ENCODE data around the gene CXorf58.
"Not testable (repeated sequence)": the region's sequence is repeated elsewhere in the genome, so short reads cannot be mapped to it uniquely, and the experiment has no call there.

The CXorf58 gene, protein sequence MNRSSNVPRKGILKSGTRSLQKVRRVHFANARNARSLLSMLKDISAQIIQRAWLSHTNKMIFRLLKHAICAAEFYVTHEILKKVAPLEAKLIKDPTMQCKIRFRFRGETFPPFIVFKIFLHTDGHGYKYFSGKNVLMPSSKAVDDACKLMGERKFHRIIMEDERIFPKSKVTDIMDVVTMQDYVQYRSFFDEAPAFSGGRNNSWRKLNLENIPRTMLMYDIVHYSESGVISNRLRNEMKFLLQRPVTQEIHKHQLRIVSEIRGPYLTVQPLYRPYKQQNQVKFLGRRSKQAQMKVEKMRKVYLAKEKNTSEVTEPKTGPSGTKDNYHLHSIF

GRCh38 chrX:23907498-23908218 lies at the start of gene CXorf58, which contains the start of gene APOO:
CXorf58 (plus strand) TSS chrX:23908006; CDS start chrX:23910303, 2,297 bp downstream.
APOO (minus strand) TSS chrX:23907938; CDS start chrX:23907702, 236 bp downstream.
- no peaks in the 10 kb centered on the region for H3K27me3 Mint-ChIP-seq
- no peaks in the 10 kb centered on the region for H3K9me3 Mint-ChIP-seq (ENCODE audit: low read depth)
- peaks cover 17% of the 10 kb centered on the region for H3K4me1 Mint-ChIP-seq (ENCODE audit: low read depth)
- peak within 1 kb of the TSS; percentile 86 for H3K27ac Mint-ChIP-seq
- H3K4me3 Mint-ChIP-seq: peak within 1 kb of the TSS; percentile 82
- no peaks in the 10 kb centered on the region for H3K36me3 Mint-ChIP-seq

DNA sequence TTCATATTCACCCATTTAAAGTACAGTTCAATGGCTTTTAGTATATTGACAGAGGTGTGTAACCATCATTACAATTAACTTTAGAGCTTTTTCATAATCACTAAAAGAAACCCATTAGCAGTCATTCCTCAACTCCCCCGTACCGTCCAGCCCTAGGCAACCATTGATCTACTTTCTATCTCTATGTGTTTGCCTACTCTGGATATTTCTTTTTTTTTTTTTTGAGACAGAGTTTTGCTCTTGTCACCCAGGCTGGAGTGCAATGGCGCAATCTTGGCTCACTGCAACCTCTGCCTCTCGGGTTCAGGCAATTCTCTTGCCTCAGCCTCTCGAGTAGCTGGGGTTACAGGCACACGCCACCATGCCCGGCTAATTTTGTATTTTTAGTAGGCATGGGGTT lies 48.6 kb upstream of the CXorf58 start:
- not testable (repeated sequence) for H3K36me3 Mint-ChIP-seq; H3K4me3 Mint-ChIP-seq; H3K27me3 Mint-ChIP-seq; H3K9me3 Mint-ChIP-seq (ENCODE audit: low read depth); H3K4me1 Mint-ChIP-seq (ENCODE audit: low read depth); H3K27ac Mint-ChIP-seq

DNA sequence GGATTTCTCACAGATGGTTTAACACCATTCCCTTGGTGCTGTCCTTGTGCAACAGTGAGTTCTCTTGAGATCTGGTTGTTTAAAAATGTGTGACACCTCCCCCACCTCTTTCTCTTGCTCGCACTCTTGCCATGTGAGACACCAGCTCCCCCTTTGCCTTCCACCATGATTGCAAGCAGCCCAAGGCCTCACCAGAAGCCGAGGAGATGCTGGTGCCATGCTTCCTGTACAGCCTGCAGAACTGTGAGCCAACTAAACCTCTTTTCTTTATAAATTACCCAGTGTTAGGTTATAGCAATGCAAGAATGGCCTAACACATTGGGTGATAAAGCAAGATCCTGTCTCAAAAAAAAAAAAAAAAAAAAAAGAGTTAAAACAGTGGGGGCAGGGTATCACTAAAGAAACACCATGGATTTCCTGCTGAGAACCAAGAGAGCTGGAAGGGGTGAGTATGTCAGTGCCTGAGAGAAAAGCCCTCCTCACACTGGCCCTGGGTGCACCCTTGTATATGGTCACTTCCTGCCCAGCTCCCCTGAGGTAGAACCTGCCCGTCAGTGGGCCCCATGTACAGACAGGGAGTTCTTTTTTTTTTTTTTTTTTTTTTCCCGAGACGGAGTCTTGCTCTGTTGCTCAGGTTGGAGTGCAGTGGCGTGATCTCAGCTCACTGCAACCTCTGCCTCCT lies 46.5 kb upstream of the CXorf58 start:
- no peak overlapping the region for H3K27ac Mint-ChIP-seq
- H3K9me3 Mint-ChIP-seq (ENCODE audit: low read depth): no peaks in the 10 kb centered on the region
- peaks cover 7% of the 10 kb centered on the region for H3K36me3 Mint-ChIP-seq
- H3K4me3 Mint-ChIP-seq: no peak overlapping the region
- no peaks in the 10 kb centered on the region for H3K27me3 Mint-ChIP-seq
- peaks cover 1% of the 10 kb centered on the region for H3K4me1 Mint-ChIP-seq (ENCODE audit: low read depth)

DNA sequence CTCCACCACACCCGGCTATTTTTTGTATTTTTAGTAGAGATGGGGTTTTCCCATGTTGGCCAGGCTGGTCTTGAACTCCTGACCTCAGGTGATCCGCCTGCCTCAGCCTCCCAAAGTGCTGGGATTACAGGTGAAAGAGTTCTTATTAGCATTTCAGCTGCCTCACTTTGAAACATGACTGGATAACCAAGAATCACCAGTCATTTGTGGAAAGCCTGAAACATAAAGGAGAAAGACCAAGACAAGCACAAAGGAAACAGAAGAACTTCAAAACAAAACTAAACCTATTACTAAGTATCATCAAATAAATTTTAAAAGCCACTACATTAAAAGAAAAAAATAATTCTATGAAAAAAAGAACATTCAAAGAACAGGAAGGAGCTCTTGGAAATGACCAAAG lies 45.9 kb upstream of the CXorf58 start:
- H3K4me3 Mint-ChIP-seq; H3K36me3 Mint-ChIP-seq; H3K4me1 Mint-ChIP-seq (ENCODE audit: low read depth); H3K9me3 Mint-ChIP-seq (ENCODE audit: low read depth); H3K27me3 Mint-ChIP-seq; H3K27ac Mint-ChIP-seq: not testable (repeated sequence)

- Mint-ChIP-seq H3K9me3 (ENCODE audit: low read depth) (no peaks in the 10 kb centered on the region), H3K27me3 (no peaks in the 10 kb centered on the region), H3K36me3 (peaks cover 7% of the 10 kb centered on the region), H3K4me3 (no peak overlapping the region), H3K4me1 (ENCODE audit: low read depth) (peaks cover 1% of the 10 kb centered on the region), H3K27ac (no peak overlapping the region)
These were observed 43.0 kb upstream of the CXorf58 start for GRCh38 chrX:23864742-23865326.

GRCh38 chrX:23870041-23870440 lies 37.8 kb upstream of the CXorf58 start:
- Mint-ChIP-seq H3K4me1 (ENCODE audit: low read depth) (no peaks in the 10 kb centered on the region), H3K36me3 (peaks cover 8% of the 10 kb centered on the region), H3K4me3 (no peak overlapping the region), H3K27ac (no peak overlapping the region), H3K9me3 (ENCODE audit: low read depth) (no peaks in the 10 kb centered on the region), H3K27me3 (no peaks in the 10 kb centered on the region)

DNA sequence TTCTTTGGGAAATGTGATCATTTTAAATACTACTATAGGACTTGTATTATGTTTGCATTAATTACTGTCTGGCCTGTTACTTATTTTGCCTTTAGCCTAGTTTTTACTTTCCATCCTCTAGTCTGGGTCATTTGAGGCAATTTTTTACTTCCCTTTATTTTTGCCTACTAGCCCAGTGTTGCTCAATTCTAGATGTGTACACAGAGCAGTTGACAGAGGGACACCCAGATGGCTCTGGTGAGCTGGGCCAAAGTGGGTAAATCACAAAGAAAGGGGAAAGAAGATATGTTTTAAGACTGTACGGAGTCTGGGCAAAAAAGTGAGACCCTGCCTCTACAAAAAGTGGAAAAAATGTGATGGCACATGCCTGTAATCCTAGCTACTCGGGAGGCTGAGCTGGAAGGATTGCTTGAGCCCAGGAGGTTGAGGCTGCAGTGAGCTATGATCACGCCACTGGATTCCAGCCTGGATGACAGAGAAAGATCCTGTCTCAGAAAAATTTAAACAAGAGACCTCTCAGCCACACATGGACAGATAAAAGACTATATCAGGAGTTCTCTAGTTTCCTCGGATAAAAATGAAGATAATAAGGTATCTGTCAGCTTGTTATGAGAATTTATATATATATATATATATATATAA lies 35.8 kb upstream of the CXorf58 start:
- H3K27ac Mint-ChIP-seq: no peak overlapping the region

DNA sequence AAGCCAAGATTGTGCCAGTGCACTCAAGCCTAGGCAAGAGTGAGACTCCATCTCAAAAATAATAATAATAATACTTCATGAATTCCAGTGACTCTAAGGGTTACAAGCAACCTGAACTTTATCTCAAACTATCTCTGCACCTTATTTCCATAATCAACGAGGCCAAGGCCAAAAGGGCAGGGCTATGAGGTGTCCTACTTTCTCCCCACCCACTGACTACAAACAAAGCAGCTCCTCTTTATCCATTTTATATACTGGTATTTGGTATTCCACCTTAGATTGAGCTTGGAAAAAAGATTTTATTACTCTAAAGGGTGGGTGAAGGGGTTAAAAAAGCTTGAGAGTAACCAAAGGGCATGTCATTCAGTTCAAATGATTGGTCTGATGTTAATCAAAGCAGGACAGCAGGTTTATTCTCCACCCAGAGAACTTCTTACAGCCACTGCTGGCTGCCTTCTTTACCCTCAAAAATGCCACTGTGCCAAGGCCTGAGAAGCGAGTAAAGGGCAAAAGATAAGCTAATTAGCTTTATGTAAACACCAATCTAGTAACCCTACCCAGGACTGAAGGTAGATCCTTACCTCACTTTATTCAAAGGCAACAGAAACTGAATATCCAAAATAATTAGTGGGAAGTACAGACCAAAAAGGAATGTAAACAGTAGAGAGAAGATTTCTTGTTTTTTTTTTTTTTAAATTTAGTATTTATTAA lies 28.3 kb upstream of the CXorf58 start:
- Mint-ChIP-seq H3K36me3 (peaks cover under 1% of the 10 kb centered on the region), H3K27ac (no peak overlapping the region), H3K4me1 (ENCODE audit: low read depth) (peaks cover 8% of the 10 kb centered on the region), H3K27me3 (no peaks in the 10 kb centered on the region), H3K9me3 (ENCODE audit: low read depth) (no peaks in the 10 kb centered on the region), H3K4me3 (no peak overlapping the region)

More for the DNA sequence above, 35.8 kb upstream of the CXorf58 start:
- no peak overlapping the region for H3K4me3 Mint-ChIP-seq
- no peaks in the 10 kb centered on the region for H3K27me3 Mint-ChIP-seq
- no peaks in the 10 kb centered on the region for H3K4me1 Mint-ChIP-seq (ENCODE audit: low read depth)
- no peaks in the 10 kb centered on the region for H3K9me3 Mint-ChIP-seq (ENCODE audit: low read depth)
- H3K36me3 Mint-ChIP-seq: peaks cover 6% of the 10 kb centered on the region

GRCh38 chrX:23883737-23884354 lies 24.0 kb upstream of the CXorf58 start:
- Mint-ChIP-seq H3K27ac (no peak overlapping the region), H3K27me3 (no peaks in the 10 kb centered on the region), H3K9me3 (ENCODE audit: low read depth) (no peaks in the 10 kb centered on the region), H3K4me1 (ENCODE audit: low read depth) (peaks cover 11% of the 10 kb centered on the region), H3K36me3 (peaks cover 2% of the 10 kb centered on the region), H3K4me3 (no peak overlapping the region)

DNA sequence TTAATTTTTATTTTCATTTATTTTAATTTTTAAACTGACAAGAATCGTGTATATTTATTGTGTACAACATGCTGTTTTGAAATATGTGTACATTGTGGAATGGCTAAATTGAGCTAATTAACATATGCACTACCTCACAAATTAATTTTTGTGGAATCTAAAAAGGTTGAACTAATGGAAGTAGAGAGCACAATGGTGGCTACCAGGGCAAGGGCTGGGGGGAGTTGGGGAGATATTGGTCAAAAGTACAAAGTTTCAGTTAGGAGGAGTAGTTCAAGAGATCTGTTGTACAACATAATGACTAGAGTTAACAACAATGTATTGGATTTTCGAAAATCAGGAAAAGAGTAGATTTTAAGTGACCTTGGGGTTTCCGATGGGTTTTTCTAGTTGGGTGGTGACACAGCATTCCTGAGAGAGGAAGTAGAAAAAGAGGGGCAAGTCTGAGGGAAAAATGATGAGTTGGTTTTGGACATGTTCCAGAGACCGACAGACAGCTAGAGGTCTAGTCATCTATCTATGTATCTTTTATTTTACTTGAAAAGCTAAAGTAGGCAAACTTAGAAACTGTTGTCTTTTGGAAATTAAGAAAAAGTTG lies 23.3 kb upstream of the CXorf58 start:
- H3K36me3 Mint-ChIP-seq: peaks cover 2% of the 10 kb centered on the region
- no peaks in the 10 kb centered on the region for H3K27me3 Mint-ChIP-seq
- H3K9me3 Mint-ChIP-seq (ENCODE audit: low read depth): no peaks in the 10 kb centered on the region
- H3K27ac Mint-ChIP-seq: no peak overlapping the region
- H3K4me3 Mint-ChIP-seq: no peak overlapping the region
- H3K4me1 Mint-ChIP-seq (ENCODE audit: low read depth): peaks cover 11% of the 10 kb centered on the region

DNA sequence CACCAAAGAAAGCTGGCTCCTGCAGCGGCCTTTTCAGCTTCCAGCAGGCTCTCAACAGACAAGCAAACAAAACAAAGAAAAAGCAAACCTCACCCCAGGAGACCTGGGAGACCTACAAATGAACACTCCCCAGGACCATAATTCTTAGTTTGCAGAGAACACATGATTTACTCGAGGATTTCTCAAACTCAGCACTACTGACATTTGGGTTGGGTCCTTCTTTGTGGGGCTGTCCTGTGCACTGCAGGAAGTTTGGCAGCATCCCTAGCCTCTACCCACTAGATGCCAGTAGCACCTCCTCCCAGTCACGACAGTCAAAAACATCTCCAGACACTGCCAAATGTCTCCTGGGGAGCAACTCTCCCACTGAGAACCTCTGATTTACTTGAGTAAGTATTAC lies 22.0 kb upstream of the CXorf58 start:
- Mint-ChIP-seq H3K36me3 (peaks cover 2% of the 10 kb centered on the region), H3K4me1 (ENCODE audit: low read depth) (peaks cover 11% of the 10 kb centered on the region), H3K9me3 (ENCODE audit: low read depth) (no peaks in the 10 kb centered on the region), H3K27ac (no peak overlapping the region), H3K27me3 (no peaks in the 10 kb centered on the region), H3K4me3 (no peak overlapping the region)

DNA sequence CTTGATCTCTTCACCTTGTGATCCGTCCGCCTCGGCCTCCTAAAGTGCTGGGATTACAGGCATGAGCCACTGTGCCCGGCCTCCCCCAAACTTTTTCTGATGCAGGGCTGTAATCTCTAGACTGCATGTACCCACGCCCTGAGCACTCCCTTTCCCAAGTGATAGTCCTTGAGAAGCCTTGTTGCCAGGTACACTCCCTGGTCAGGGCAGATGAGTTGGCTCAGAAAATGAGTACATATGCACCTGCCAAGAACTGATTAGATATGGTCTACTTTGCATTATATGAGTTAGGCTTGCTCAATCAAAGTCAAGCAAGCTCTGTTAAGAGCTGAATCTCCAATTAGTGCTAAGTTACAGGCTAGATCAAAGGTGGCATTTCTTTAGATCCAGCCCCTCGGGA lies 20.4 kb upstream of the CXorf58 start:
- Mint-ChIP-seq H3K9me3 (ENCODE audit: low read depth) (no peaks in the 10 kb centered on the region), H3K27me3 (no peaks in the 10 kb centered on the region), H3K4me1 (ENCODE audit: low read depth) (peaks cover 11% of the 10 kb centered on the region)

GRCh38 chrX:23887918-23888317 lies 19.9 kb upstream of the CXorf58 start:
- no peak overlapping the region for H3K4me3 Mint-ChIP-seq
- H3K27ac Mint-ChIP-seq: no peak overlapping the region
- H3K27me3 Mint-ChIP-seq: no peaks in the 10 kb centered on the region
- peaks cover 11% of the 10 kb centered on the region for H3K4me1 Mint-ChIP-seq (ENCODE audit: low read depth)
- no peaks in the 10 kb centered on the region for H3K9me3 Mint-ChIP-seq (ENCODE audit: low read depth)
- peaks cover 5% of the 10 kb centered on the region for H3K36me3 Mint-ChIP-seq

More for the DNA sequence above, 20.4 kb upstream of the CXorf58 start:
- Mint-ChIP-seq H3K36me3 (peaks cover 5% of the 10 kb centered on the region), H3K4me3 (no peak overlapping the region), H3K27ac (no peak overlapping the region)

Data from activated naive CD8-positive, alpha-beta T cell (primary cell).